Endothelial cell (in vitro differentiated cells): ENCODE results near the gene KCNQ1. TPM values are rescaled to one million over a fixed set of nuclear protein-coding genes. Genes with fewer than 3 reads are reported as not detected.

Experiments used
- DNase-seq: peaks from one replicate; pipeline ENCODE4 v3.0.0; 2021; ENCODE audit warnings: low spot score
- H3K27ac Mint-ChIP-seq: one replicate; pipeline ENCODE4 v1.8.0; 2021; ENCODE audit warnings: mixed read lengths, inconsistent platforms; ENCODE audit not compliant: unreplicated experiment
- H3K27me3 Mint-ChIP-seq: one replicate; pipeline ENCODE4 v1.8.0; 2021; ENCODE audit warnings: mild to moderate bottlenecking, moderate library complexity, mixed read lengths, inconsistent platforms; ENCODE audit not compliant: unreplicated experiment
- H3K36me3 Mint-ChIP-seq: one replicate; pipeline ENCODE4 v1.8.0; 2021; ENCODE audit warnings: mild to moderate bottlenecking, low read depth, mixed read lengths, inconsistent platforms; ENCODE audit not compliant: unreplicated experiment
- H3K4me1 Mint-ChIP-seq: one replicate; pipeline ENCODE4 v1.8.0; 2021; ENCODE audit warnings: mild to moderate bottlenecking, mixed read lengths, inconsistent platforms; ENCODE audit not compliant: unreplicated experiment
- H3K4me3 Mint-ChIP-seq: one replicate; pipeline ENCODE4 v1.8.0; 2021; ENCODE audit warnings: mild to moderate bottlenecking, mixed read lengths, inconsistent platforms; ENCODE audit not compliant: unreplicated experiment
- H3K9me3 Mint-ChIP-seq: one replicate; pipeline ENCODE4 v1.8.0; 2021; ENCODE audit warnings: mixed read lengths, inconsistent platforms; ENCODE audit not compliant: unreplicated experiment
- total RNA-seq: library from RNA; stranded (reverse); fragmentation: NEBNext Ultra II Directional; extraction: Animal tissue kit (Norgen Biotek cat#: 25700); gene quantifications from one replicate; pipeline ENCODE4 v1.2.1, GENCODE V29; 2021; ENCODE audit not compliant: unreplicated experiment
- TF ChIP-seq, protein P1 (sequence below): fragments of 200-600 bp; sonication (generic); IDR thresholded peaks from one replicate; pipeline ENCODE4 v1.5.0; 2021; ENCODE audit warnings: antibody characterized with exemption; ENCODE audit not compliant: unreplicated experiment

The KCNQ1 gene
- total RNA-seq, 1 donor from 2014 or later = 35.3 TPM

DNA sequence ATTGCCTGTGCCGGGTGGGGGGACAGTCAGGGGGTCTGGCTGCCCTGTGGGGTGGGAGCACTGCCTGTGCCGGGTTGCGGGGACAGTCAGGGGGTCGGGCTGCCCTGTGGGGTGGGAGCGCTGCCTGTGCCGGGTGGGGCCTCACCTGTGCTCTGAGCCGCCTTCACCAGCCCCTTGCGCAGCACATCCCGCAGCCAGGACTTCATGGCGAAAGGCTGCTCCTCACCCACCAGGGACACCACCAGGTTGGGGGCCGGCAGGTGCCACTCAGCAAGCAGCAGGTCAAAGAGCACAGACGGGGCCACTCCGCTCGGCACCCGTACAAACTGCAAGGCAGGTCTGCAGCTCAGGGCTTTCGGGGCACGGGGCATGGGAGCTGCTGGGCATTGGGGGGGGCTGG, 22.8 kb upstream of the KCNQ1 start:
- H3K4me3 Mint-ChIP-seq = no peak overlapping the region
- TF ChIP-seq, protein P1, sequence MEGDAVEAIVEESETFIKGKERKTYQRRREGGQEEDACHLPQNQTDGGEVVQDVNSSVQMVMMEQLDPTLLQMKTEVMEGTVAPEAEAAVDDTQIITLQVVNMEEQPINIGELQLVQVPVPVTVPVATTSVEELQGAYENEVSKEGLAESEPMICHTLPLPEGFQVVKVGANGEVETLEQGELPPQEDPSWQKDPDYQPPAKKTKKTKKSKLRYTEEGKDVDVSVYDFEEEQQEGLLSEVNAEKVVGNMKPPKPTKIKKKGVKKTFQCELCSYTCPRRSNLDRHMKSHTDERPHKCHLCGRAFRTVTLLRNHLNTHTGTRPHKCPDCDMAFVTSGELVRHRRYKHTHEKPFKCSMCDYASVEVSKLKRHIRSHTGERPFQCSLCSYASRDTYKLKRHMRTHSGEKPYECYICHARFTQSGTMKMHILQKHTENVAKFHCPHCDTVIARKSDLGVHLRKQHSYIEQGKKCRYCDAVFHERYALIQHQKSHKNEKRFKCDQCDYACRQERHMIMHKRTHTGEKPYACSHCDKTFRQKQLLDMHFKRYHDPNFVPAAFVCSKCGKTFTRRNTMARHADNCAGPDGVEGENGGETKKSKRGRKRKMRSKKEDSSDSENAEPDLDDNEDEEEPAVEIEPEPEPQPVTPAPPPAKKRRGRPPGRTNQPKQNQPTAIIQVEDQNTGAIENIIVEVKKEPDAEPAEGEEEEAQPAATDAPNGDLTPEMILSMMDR = no peak
- no peaks in the 10 kb centered on the region for H3K4me1 Mint-ChIP-seq
- DNase-seq = no peak
- no peak overlapping the region for H3K27ac Mint-ChIP-seq
- no peaks in the 10 kb centered on the region for H3K36me3 Mint-ChIP-seq
- no peaks in the 10 kb centered on the region for H3K9me3 Mint-ChIP-seq
- peaks cover 8% of the 10 kb centered on the region for H3K27me3 Mint-ChIP-seq

DNA sequence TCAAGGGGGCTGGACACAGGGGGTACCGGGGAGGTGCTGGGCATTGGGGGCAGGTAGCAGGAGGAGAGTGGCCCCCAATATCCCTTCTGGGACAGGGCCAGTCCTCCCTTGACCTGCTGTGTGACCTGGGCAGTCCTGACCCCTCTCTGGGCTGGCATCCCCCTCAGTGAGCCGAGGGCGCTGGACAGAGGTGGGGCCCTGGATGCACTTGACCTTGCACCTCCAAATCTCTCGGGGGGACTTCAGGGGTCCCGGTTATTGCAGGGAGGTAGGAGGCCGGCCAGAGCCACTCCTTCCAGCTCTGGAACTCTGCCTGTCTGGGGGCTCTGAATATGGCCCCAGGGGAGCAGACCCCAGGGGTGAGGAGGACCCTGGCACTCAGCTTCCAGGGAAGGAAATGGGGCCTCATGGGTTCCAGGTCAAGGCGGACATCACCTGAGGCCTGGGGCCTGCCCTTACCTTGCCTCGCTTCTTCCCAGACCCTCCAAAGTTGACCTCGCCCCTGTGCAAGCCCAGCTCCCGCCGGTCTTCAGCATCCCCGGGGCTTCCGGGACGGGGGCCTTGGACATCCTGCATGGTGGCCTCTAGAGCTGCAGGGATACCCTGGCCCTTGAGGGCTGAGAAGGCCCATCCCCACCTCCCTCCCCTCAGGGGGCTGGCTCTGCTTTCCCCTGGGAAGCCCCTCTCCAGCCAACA, 22.2 kb upstream of the KCNQ1 start:
- no peaks in the 10 kb centered on the region for H3K4me1 Mint-ChIP-seq
- peaks cover 6% of the 10 kb centered on the region for H3K27me3 Mint-ChIP-seq
- TF ChIP-seq, protein P1 = no peak
- H3K9me3 Mint-ChIP-seq = no peaks in the 10 kb centered on the region
- no peak for DNase-seq
- no peaks in the 10 kb centered on the region for H3K36me3 Mint-ChIP-seq
- H3K4me3 Mint-ChIP-seq = no peak overlapping the region
- H3K27ac Mint-ChIP-seq = no peak overlapping the region

DNA sequence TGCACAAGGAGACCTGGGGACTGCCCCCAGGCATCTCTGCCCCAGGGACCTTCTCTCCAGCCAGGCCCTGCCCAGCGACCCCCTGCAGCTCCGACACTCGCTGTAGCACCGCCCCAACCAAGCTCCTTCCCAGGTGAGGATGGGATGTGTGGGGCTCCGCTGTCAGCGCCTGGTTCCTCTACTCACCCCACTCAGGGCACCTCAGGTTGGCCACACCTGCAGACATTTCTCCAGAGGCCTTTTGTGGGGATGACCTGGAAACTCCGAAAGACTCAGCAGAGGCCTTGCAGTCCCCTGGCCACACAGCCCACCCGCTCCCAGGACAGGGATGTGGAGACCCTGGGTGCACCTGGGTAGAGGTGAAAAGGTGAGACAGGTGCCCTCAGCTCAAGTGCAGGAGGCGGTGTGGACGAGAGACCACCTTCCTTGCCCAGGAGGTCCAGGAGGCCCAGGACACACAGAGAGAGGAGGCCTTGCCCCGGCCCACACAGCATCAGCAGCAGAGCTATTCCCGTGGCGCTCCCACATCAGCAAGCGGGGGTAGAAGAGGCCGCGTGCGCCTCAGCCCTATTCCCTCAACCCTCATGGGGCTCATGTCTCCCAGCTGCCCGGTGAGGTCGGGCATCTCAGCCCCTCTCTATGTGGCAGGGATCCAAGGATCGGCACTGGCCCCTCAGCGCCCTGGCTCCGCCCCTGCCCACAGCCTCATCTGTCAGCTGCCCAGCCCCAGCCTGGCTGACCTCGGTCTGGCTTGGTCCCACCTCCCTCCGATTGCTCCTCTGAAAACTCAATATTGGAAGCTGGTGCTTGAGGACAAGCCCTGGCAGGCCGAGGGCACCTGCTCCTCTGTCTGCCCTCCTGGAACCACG, 21.4 kb upstream of the KCNQ1 start:
- H3K4me3 Mint-ChIP-seq = no peak overlapping the region
- peaks cover 6% of the 10 kb centered on the region for H3K27me3 Mint-ChIP-seq
- H3K9me3 Mint-ChIP-seq = no peaks in the 10 kb centered on the region
- no peaks in the 10 kb centered on the region for H3K36me3 Mint-ChIP-seq
- no peak for DNase-seq
- no peaks in the 10 kb centered on the region for H3K4me1 Mint-ChIP-seq
- H3K27ac Mint-ChIP-seq = no peak overlapping the region
- TF ChIP-seq, protein P1 = no peak

DNA sequence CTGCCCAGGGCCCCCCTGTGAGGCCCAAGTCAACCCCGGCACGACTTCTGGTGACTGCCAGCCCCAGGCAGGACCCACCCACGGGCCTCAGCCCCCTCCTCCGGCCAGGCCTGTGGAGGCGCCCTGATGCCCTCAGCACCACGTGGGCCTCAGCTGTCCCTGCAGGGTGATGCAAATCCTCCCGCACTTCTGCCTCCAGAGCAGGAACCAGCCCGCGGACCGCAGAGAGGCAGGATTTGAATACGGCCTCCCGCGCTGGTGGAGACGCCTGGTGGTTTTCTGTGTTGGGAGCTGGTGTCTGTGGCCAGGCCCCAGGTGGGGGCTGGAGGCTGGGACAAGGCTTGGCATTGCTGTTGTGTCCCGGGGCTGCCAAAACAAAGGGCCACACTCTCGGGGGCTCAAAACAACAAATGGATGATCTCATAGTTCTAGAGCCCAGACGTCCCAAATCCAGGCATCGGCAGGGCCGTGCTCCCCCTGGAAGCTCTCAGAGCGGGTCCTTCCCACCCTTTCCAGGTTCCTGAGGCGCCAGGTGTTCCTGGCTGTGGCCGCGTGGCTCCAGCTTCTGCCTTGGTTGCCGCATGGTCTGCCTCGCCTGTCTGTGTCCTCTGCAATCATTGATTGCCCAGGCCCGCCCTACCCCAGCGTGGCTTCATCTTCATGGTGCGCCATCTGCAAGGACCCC, 19.9 kb upstream of the KCNQ1 start:
- Mint-ChIP-seq H3K4me1 (no peaks in the 10 kb centered on the region), H3K27me3 (peaks cover 6% of the 10 kb centered on the region), H3K9me3 (no peaks in the 10 kb centered on the region), H3K27ac (no peak overlapping the region), H3K4me3 (no peak overlapping the region), H3K36me3 (no peaks in the 10 kb centered on the region)
- no peak for DNase-seq
- TF ChIP-seq, protein P1 = no peak
